Stimulated activated CD8-positive, alpha-beta memory T cell treated with anti-CD3 and anti-CD28 coated beads, Interleukin-12 subunit alpha, Interleukin-12 subunit beta, amount 100 ng/mL, for 1 hour (primary cell): ENCODE measurements around the gene EPHA6.
"Not testable (repeated sequence)": the region's sequence is repeated elsewhere in the genome, so short reads cannot be mapped to it uniquely, and the experiment has no call there.

Experiments
- DNase-seq: peaks from one replicate; pipeline ENCODE4 v3.0.0-alpha.2; 2020; ENCODE audit warnings: low read depth

EPHA6 gene

DNA sequence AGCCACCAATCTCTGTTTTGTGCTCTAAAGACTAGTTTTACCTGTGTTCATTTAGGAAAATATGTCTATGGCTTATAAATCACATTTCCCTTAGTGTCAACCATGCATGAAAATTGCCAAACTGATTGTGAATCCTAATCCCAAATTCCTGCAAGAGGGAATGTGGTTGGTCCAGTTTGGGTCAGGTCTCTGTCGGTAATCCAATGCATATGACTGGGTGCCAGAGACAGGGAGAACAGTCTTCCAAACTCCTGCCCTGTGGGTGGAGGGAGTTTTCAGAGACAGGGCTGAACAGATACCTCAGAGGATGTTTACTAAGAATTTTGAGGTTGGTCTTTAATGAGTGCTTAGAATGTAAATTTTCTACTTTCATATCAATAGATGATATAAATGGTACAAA is 649.6 kb downstream of the EPHA6 start:
- DNase-seq: no peak

- DNase-seq: no peak
These were observed 656.1 kb downstream of the EPHA6 start for GRCh38 chr3:97470481-97470880.

DNA sequence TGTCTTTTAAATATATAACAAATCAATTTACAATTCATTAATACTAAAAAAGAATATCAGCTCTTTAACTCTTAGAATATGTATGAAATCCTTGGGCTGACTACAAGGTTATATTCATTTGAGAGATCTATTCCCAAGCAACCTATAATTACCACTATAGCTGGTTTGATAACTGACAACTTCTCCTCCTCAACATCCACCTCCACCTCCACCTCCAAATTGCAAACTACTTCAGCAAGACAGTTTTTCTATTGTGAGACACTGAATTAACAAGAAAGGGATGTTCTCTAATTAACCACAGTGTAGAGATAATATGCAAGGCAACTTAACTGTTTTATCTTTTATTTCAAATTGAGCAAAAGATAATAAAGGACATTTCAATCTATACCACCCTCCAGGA is 665.3 kb downstream of the EPHA6 start:
- no peak for DNase-seq

DNA sequence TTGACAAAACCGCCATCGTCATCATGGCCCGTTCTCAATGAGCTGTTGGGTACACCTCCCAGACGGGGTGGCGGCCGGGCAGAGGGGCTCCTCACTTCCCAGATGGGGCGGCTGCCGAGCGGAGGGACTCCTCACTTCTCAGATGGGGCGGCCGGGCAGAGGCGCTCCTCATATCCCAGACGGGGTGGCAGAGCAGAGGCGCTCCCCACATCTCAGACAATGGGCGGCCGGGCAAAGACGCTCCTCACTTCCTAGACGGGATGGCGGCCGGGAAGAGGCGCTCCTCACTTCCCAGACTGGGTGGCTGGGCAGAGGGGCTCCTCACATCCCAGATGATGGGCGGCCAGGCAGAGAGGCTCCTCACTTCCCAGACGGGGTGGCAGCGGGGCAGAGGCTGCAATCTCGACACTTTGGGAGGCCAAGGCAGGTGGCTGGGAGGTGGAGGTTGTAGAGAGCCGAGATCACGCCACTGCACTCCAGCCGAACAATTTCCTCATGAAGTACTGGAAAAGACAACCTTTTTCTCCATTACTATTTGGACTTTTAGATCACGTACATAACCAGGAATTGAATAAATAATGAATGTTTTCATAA is 666.4 kb downstream of the EPHA6 start:
- not testable (repeated sequence) for DNase-seq

DNA sequence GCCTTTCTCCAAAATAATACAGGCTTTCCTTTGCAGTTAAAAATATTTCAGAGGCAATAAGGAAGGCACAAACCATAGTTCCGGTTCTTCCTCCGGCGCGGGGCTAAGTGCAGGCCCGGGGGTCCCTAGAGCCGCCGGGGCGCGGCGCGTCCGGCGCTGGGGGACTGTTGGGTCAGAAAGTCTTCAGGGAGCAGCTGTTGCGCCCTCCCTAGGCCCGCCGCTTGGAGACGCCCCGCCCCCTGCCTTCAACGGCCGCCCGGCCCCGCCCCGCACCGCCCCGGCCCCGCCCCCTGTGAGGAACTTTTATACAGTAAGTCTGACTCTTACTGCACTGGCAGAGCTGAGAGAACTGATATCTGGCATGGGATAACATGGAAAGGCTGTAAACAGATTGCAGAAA is 667.0 kb downstream of the EPHA6 start:
- no peak for DNase-seq

- DNase-seq: no peak
These were observed 670.8 kb downstream of the EPHA6 start for GRCh38 chr3:97485206-97485605.

- DNase-seq: no peak
These were observed 673.2 kb downstream of the EPHA6 start for GRCh38 chr3:97487587-97487986.

DNA sequence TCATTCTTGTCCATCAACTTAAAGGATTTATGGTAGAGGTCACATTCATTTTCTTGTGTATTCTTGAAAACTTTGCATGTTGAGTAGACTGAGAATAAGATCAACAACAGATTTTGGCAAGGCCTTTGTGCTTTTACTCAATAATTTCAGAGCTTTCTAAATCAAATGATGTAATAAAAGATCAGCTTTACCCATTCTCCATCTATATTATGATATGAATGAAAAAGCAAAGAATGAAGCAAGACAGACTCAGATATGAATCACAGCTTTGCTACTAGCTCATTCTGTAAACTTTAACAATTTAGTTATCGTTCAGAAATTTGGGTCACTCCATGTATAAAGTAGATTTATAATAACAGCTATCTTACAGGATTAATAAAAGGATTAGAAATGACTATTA is 674.3 kb downstream of the EPHA6 start:
- DNase-seq: no peak

DNA sequence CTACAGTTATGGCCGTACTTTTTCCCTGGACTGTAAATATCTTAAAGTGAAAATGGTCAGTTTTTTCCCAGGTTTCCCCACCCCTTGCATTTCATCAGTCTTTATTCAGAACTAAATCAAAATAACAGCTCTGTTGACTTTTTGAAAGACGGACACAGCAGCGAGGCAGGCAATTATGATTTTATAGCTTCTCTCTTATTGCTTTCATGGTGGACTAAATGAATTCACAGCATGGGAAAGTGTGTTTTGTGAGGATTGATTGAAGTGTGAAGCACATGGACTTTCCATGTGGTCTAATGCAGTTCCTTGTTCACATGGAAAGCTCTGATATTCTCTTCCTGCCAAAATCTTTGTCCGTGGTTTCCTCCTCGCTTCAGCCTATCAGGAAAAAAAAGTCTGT is 681.5 kb downstream of the EPHA6 start:
- no peak for DNase-seq

GRCh38 chr3:97497138-97497537 is 682.7 kb downstream of the EPHA6 start:
- no peak for DNase-seq

GRCh38 chr3:97504463-97504862 is 690.1 kb downstream of the EPHA6 start:
- no peak for DNase-seq

DNA sequence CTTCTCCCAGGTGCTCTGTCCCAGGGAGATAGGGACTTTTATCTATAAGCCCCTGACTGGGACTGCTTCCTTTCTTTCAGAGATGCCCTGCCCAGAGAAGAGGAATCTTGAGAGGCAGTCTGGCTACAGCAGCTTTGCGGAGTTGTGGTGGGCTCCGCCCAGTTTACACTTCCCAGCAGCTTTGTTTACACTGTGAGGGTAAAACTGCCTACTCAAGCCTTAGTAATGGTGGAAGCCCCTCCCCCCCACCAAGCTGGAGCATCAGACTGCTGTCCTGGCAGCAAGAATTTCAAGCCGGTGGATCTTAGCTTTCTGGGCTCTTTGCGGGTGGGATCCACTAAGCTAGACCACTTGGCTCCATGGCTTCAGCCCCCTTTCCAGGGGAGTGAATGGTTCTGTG is 696.4 kb downstream of the EPHA6 start:
- no peak for DNase-seq

DNA sequence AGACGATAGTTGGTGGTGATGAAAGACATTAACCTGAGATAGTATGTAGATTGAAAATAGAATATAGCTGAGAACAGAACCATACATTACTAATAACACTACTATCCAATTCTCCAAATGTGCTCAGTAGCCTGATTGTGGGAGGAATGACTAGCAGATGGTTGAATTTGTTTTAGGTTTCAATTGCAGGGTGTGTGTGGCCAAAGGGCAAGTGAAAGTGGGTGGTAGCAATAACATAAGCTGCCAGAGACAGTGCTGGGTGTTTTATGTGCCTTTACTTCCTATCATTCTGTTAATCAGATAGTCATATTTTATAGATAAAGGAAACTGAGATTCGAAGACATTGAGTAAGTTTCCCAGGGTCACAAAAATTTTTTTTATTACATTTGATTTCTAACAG is 700.7 kb downstream of the EPHA6 start:
- no peak for DNase-seq

GRCh38 chr3:97530691-97531090 is 716.3 kb downstream of the EPHA6 start:
- DNase-seq: no peak

GRCh38 chr3:97547573-97547972 is 733.2 kb downstream of the EPHA6 start:
- not testable (repeated sequence) for DNase-seq

DNA sequence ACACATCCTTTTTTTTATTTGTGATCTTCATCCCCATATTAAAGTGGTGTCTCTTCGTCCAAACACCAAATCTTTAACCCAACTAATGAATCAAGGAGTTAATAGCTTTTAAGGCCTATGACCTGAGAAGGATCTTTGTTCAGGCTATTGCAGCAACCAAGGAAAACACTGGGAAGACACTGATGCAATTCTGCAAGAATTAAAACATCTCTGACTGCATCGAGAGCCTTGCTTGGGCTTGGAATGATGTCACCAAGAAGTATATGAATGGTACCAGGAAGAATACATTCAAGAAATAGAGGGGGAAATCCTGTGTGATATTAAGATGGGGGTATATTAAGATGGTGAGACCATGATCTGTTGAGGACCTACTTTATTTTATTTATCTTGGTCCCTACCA is 736.0 kb downstream of the EPHA6 start:
- DNase-seq: no peak

DNA sequence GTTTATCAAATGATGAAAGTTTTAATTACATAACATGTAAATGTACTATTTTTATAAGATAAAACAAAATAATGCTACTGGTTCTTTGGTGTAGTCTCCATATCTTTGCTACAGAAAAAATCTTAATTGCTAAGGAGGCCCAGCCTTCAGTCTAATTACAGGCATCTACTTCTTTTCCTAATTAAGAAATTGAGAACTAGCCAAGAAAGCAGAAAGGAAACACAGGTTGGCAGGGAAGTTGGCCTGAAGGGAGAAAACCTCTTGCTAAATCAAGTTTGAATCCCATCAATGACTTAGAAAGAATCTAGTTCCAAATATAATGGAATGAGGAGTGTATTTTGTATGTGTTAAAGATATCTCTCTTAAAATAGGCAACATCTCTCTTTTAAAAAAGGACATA is 737.8 kb downstream of the EPHA6 start:
- no peak for DNase-seq

DNA sequence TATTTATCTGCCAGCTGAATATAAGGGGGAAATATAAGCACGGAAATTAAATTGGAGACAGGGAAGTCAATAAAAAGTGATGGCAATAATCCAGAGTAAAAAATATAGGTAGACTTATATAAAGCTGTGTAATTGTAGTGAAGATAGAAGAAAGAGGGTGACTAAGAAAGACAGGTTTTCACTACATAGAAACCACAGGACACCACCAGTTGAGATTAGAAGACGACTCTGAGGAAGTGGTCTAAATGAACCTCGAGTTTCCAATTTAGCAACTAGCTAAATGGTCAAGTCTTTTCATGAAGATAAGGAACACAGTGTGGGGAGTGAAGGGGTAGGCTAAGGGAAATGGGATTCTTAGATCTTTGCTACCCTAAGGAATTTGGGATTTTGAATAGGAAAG is 761.3 kb downstream of the EPHA6 start:
- DNase-seq: no peak

- DNase-seq: no peak
These were observed 761.8 kb downstream of the EPHA6 start for GRCh38 chr3:97576221-97576620.

GRCh38 chr3:97579365-97579764 is 765.0 kb downstream of the EPHA6 start:
- no peak for DNase-seq

- no peak for DNase-seq
These were observed 796.2 kb downstream of the EPHA6 start for GRCh38 chr3:97610626-97611025.

DNA sequence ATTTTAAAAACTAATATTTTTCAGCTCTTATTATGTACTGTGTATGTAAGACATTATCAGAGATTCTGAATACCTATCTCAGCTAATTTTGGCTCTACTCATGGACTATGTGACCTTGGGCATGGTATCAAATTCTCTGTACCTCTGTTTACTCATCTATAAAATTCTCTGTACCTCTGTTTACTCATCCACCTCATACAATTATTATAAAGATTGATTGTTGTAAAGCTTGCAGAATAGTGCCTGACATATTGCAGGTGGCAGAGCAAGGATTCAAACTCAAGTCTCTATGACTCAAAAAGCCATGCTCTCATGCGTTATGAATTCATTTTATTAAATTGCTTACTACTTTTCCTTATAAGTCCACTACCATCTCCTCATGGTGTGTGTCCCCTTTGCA is 798.2 kb downstream of the EPHA6 start:
- no peak for DNase-seq

DNA sequence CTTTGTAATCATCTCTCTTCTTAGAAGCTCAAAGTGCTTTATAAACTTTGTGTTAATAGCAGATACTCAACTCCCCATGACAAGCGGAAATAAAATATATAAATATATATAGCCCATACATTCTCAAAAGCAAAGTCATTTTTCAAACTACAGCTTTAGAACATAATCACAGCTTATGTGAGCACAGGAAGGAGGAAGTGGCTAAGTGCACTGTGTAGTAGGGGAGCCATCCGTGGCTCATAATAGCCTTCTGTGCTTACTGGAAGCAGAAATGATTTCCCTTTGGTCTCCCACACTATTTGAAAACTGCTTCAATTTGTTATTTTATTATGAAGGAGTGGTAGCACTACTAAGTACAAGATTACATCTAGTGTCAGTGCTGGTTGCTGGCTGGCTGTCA is 798.7 kb downstream of the EPHA6 start:
- no peak for DNase-seq

DNA sequence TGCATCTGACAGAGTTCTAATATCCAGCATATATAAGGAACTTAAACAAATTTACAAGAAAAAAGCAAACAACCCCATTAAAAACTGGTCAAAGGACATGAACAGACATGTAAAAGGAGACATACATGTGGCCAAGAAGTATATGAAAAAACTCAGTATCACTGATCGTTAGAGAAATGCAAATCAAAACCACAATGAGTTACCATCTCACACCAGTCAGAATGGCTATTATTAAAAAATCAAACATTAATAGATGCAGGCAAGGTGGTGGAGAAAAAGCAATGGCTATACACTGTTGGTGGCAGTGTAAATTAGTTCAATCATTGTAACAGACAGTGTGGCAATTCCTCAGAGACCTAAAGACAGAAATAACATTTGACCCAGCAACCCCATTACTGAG is 806.1 kb downstream of the EPHA6 start:
- DNase-seq: not testable (repeated sequence)

GRCh38 chr3:97636465-97636864 is 822.1 kb downstream of the EPHA6 start:
- DNase-seq: no peak
